CD14-positive monocyte (primary cell): ENCODE results near the gene POLD3. TPM values are rescaled to one million over a fixed set of nuclear protein-coding genes. Genes with fewer than 3 reads are reported as not detected.

ENCODE experiments used
- DNase-seq, 3 donors: peaks; one replicate each; pipeline ENCODE4 v3.0.0-alpha.2; 2011 to 2022
- H2AFZ ChIP-seq: 2 replicates; pipeline ENCODE4 v1.6.0; 2012; ENCODE audit warnings: mild to moderate bottlenecking, low read depth, low read length, inconsistent platforms; ENCODE audit not compliant: insufficient read depth, poor library complexity, severe bottlenecking
- H3K27ac ChIP-seq, 2 donors: 1 replicate in 1 of 2; 2 replicates in 1 of 2; pipeline ENCODE4 v1.5.1; 2012 to 2013; ENCODE audit warnings: low read length in 2 of 2, control low read depth in 1 of 2, inconsistent platforms in 1 of 2, low read depth in 1 of 2, mild to moderate bottlenecking in 1 of 2
- H3K27me3 ChIP-seq, 2 donors: one replicate each; pipeline versions ENCODE4 v1.6.0 to v1.6.1; 2011 to 2013; ENCODE audit warnings: low read length in 2 of 2; ENCODE audit not compliant: control insufficient read depth in 2 of 2, insufficient read depth in 2 of 2
- H3K36me3 ChIP-seq, 2 donors: replicated peaks in 1 of 2; 1 replicate in 1 of 2; 2 replicates in 1 of 2; pipeline versions ENCODE4 v1.5.1 to v1.6.1; 2012 to 2013; ENCODE audit warnings: low read length in 2 of 2, control low read depth in 1 of 2, inconsistent platforms in 1 of 2, mild to moderate bottlenecking in 1 of 2; ENCODE audit not compliant: insufficient read depth in 2 of 2, control insufficient read depth in 1 of 2
- H3K4me1 ChIP-seq, 2 donors: 1 replicate in 1 of 2; 2 replicates in 1 of 2; pipeline versions ENCODE4 v1.5.1 to v1.6.1; 2012 to 2013; ENCODE audit warnings: low read length in 2 of 2, control low read depth in 1 of 2, inconsistent platforms in 1 of 2, mild to moderate bottlenecking in 1 of 2, moderate library complexity in 1 of 2; ENCODE audit not compliant: insufficient read depth in 2 of 2, control insufficient read depth in 1 of 2
- H3K4me2 ChIP-seq: replicated peaks from 2 replicates; pipeline ENCODE3; 2012; ENCODE audit warnings: low read length, moderate library complexity, mild to moderate bottlenecking; ENCODE audit not compliant: poor library complexity, severe bottlenecking; ENCODE audit errors: extremely low read depth
- H3K4me3 ChIP-seq, 3 experiments: fragments of 200-600 bp in 1 of 3; sonication (generic) in 1 of 3; replicated peaks in 1 of 3; 1 replicate in 2 of 3; 2 replicates in 1 of 3; pipeline ENCODE4 v1.5.1; 2011 to 2013; ENCODE audit warnings: low read length in 3 of 3, mild to moderate bottlenecking in 3 of 3, control low read depth in 2 of 3, low read depth in 2 of 3, inconsistent platforms in 1 of 3, moderate library complexity in 1 of 3
- H3K79me2 ChIP-seq: 2 replicates; pipeline ENCODE4 v1.6.0; 2012; ENCODE audit warnings: mild to moderate bottlenecking, control low read depth, inconsistent platforms, low read length, moderate library complexity; ENCODE audit not compliant: insufficient read depth
- H3K9ac ChIP-seq: 2 replicates; pipeline ENCODE4 v1.6.0; 2017; ENCODE audit warnings: low read length, mild to moderate bottlenecking; ENCODE audit not compliant: insufficient read depth, poor library complexity, severe bottlenecking
- H3K9me3 ChIP-seq, 2 donors: replicated peaks in 1 of 2; 1 replicate in 1 of 2; 2 replicates in 1 of 2; pipeline versions ENCODE4 v1.5.1 to v1.6.1; 2012 to 2013; ENCODE audit warnings: low read length in 2 of 2, control low read depth in 1 of 2; ENCODE audit not compliant: control insufficient read depth in 1 of 2, insufficient read depth in 1 of 2
- H4K20me1 ChIP-seq: 2 replicates; pipeline ENCODE4 v1.6.0; 2012; ENCODE audit warnings: mild to moderate bottlenecking, low read length, control low read depth, moderate library complexity; ENCODE audit not compliant: insufficient read depth
- H3K27ac Mint-ChIP-seq, 7 donors: one replicate each; pipeline ENCODE4 v1.8.0; 2020; ENCODE audit warnings: mild to moderate bottlenecking in 7 of 7, mixed read lengths in 7 of 7, moderate library complexity in 6 of 7, inconsistent platforms in 2 of 7
- H3K27me3 Mint-ChIP-seq, 3 donors: one replicate each; pipeline ENCODE4 v1.8.0; 2021 to 2022; ENCODE audit warnings: low read depth in 3 of 3, mild to moderate bottlenecking in 3 of 3, mixed read lengths in 3 of 3, moderate library complexity in 3 of 3, inconsistent platforms in 1 of 3
- H3K36me3 Mint-ChIP-seq, 2 donors: one replicate each; pipeline ENCODE4 v1.8.0; 2020; ENCODE audit warnings: mixed read lengths in 2 of 2, inconsistent platforms in 1 of 2, mild to moderate bottlenecking in 1 of 2
- H3K4me1 Mint-ChIP-seq: one replicate; pipeline ENCODE4 v1.8.0; 2020; ENCODE audit warnings: mild to moderate bottlenecking, mixed read lengths
- H3K4me3 Mint-ChIP-seq, 2 donors: one replicate each; pipeline ENCODE4 v1.8.0; 2020; ENCODE audit warnings: mild to moderate bottlenecking in 2 of 2, mixed read lengths in 2 of 2, moderate library complexity in 1 of 2
- H3K9me3 Mint-ChIP-seq, 7 donors: one replicate each; pipeline ENCODE4 v1.8.0; 2020 to 2022; ENCODE audit warnings: mixed read lengths in 7 of 7, mild to moderate bottlenecking in 6 of 7, moderate library complexity in 6 of 7, inconsistent platforms in 2 of 7
- CTCF ChIP-seq: fragments of 200-600 bp; IDR thresholded peaks from one replicate; pipeline ENCODE4 v1.8.0; 2022; ENCODE audit warnings: antibody characterized with exemption, mild to moderate bottlenecking
- WGBS: methylation state at CpG from one replicate; pipeline ENCODE4 v1.1.5; 2013; ENCODE audit warnings: missing lambda C conversion rate; ENCODE audit not compliant: insufficient coverage; 5-methylcytosine and 5-hydroxymethylcytosine counted together
- intact Hi-C, 2 donors: fragments of 100-400 bp; cut with micrococcal nuclease; formaldehyde crosslinking; loops; one replicate each; pipeline versions ENCODE4 v1.15.0 to v1.15.1; 2023
- polyA plus RNA-seq, 3 donors: library from polyadenylated mRNA; depleted of rRNA in 1 of 3; unstranded in 2 of 3; stranded (reverse) in 1 of 3; fragments of 300-500 nt in 2 of 3; fragments of >200 nt in 1 of 3; fragmentation: Illumina TruSeq in 2 of 3; gene quantifications; 1 replicate in 2 of 3; 2 replicates in 1 of 3; pipeline ENCODE4 v1.2.3, GENCODE V29; 2012 to 2021

POLD3 gene
- polyA plus RNA-seq, 3 donors, result 11.3 to 29.9 (median 26.2) TPM

GRCh38 chr11:74633406-74634393 is 41.3 kb downstream of the POLD3 start:
- no CpG with 5 or more reads among the region's 5 CpGs for WGBS
- H3K9me3 Mint-ChIP-seq, result no peaks in the 10 kb centered on the region

More at GRCh38 chr11:74633406-74634393, 41.3 kb downstream of the POLD3 start:
- no peak for DNase-seq
- peaks cover 3 to 8% of the 10 kb centered on the region in 2 donors for H3K4me1 ChIP-seq
- intact Hi-C loops, result no loop called here
- H2AFZ ChIP-seq, result no peak overlapping the region
- Mint-ChIP-seq H3K27ac (peak overlapping the region in 5 of 7 donors; percentile 26 to 81 (median 44)), H3K36me3 (peaks cover 88 to 98% of the 10 kb centered on the region in 2 donors), H3K4me3 (no peak overlapping the region), H3K4me1 (peaks cover 31% of the 10 kb centered on the region), H3K27me3 (no peaks in the 10 kb centered on the region)
- peaks cover 7% of the 10 kb centered on the region for H3K79me2 ChIP-seq
- H3K4me2 ChIP-seq, result no peak overlapping the region
- H3K4me3 ChIP-seq, result no peak overlapping the region
- TF ChIP-seq CTCF, result no peak
- H3K36me3 ChIP-seq, result peaks cover 82 to 98% of the 10 kb centered on the region in 2 donors
- H3K27ac ChIP-seq, result peak overlapping the region in 1 of 2 donors; percentile 18
- no peaks in the 10 kb centered on the region for H4K20me1 ChIP-seq
- H3K9ac ChIP-seq, result no peak overlapping the region
- no peaks in the 10 kb centered on the region for H3K27me3 ChIP-seq
- H3K9me3 ChIP-seq, result no peaks in the 10 kb centered on the region
